Activated T-helper 17 cell treated with anti-CD3 and anti-CD28 coated beads, Interleukin-2, amount 50 U/mL, for 72 hours (primary cell): ENCODE data around the gene HBS1L. TPM values are rescaled to one million over a fixed set of nuclear protein-coding genes. Genes with fewer than 3 reads are reported as not detected.

Experiments used
- ATAC-seq: fragments of 150-1000 bp; cut with Tn5 transposase; replicated peaks from 2 replicates; pipeline ENCODE4 v1.10.0; 2021; ENCODE audit warnings: mild to moderate bottlenecking, moderate library complexity
- H3K27ac Mint-ChIP-seq: one replicate; pipeline ENCODE4 v1.8.0; 2022; ENCODE audit warnings: mixed read lengths
- H3K27me3 Mint-ChIP-seq: one replicate; pipeline ENCODE4 v1.8.0; 2022; ENCODE audit warnings: mixed read lengths
- H3K36me3 Mint-ChIP-seq: one replicate; pipeline ENCODE4 v1.8.0; 2022; ENCODE audit warnings: low read depth, mild to moderate bottlenecking, mixed read lengths
- H3K4me1 Mint-ChIP-seq: one replicate; pipeline ENCODE4 v1.8.0; 2022; ENCODE audit warnings: mixed read lengths
- H3K4me3 Mint-ChIP-seq: one replicate; pipeline ENCODE4 v1.8.0; 2022; ENCODE audit warnings: mild to moderate bottlenecking, mixed read lengths
- H3K9me3 Mint-ChIP-seq: one replicate; pipeline ENCODE4 v1.8.0; 2022; ENCODE audit warnings: mixed read lengths
- total RNA-seq, 2 donors: library from RNA; stranded (reverse); gene quantifications; one replicate each; pipeline ENCODE4 v1.2.3, GENCODE V29; 2022

The HBS1L gene
- total RNA-seq, result 100 to 1,000 TPM; 149 to 167 TPM

DNA sequence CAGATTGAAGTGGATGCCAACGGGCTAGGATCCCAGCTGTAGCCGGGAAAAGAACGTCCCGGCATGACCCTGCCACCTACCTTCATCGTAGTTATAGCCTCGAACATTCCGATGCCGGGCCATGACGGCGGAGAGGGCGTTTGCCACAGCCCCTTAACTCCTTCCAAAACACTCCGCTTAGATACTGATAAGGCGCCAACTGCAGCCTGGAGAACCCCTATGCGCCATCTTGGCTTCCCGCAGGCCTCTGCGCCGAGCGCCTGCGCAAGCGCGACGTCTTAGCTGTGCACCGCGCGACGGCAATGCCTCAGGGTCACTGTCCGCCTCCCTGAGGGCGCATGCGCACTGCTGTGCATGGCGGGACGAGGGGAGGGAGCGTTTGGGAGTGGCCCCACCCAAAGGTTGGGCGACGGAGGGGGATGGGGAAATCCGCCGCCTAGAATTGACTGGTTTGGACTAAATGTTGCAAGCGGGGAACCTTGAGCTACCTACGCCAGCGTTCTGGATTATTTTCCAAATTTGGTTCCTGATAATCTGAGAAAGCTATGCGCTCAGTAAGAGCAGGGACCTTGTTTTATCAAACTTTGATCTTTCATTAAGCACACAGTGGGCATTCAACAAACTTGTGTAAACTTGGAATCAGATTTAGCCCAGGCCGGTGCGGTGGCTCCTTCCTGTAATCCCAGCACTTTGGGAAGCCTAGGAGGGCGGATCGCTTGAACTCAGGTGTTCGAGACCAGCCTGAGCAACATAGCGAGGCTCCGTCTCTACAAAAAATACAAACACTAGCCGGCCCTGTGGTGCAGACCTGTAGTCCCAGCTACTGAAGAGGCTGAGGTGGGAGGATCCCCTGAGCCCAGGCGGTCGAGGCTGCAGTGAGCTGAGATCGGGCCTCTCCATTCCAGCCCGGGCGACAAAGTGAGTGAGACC lies at the start of gene HBS1L:
TSS of gene HBS1L (minus strand) at position 254 of the 930 bp plus-strand sequence. CDS start at position 123, 131 bp downstream.
- Mint-ChIP-seq H3K27ac (peak within 1 kb of the TSS; percentile 97), H3K27me3 (no peaks in the 10 kb centered on the region), H3K4me1 (peaks cover 16% of the 10 kb centered on the region), H3K36me3 (peaks cover 45% of the 10 kb centered on the region), H3K4me3 (peak within 1 kb of the TSS; percentile 93), H3K9me3 (no peaks in the 10 kb centered on the region)
- peak; percentile 98 for ATAC-seq

DNA sequence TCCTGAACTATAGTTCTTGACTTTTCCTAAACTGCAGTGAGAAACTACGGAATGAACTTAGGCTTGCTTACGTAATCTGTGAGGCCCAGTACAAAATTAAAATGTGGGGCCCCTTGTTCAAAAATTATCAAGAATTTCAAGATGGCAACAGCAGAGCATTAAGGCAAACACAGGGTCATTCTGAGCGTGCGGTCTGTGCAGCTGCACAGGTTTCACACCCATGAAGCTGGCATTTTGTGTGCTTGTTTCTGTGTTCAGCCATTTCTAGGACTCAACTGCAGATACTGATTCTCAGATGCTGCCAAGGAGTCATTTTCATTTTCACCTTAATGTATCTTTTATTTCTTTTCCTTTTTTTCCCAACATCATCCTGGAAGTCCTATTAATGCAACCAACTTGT lies 49.6 kb upstream of the HBS1L start:
- Mint-ChIP-seq H3K36me3 (no peaks in the 10 kb centered on the region), H3K9me3 (no peaks in the 10 kb centered on the region), H3K27ac (no peak overlapping the region), H3K4me1 (peaks cover 16% of the 10 kb centered on the region), H3K27me3 (no peaks in the 10 kb centered on the region), H3K4me3 (no peak overlapping the region)
- no peak for ATAC-seq

- Mint-ChIP-seq H3K9me3 (no peaks in the 10 kb centered on the region), H3K27ac (no peak overlapping the region), H3K4me1 (peaks cover 16% of the 10 kb centered on the region), H3K27me3 (no peaks in the 10 kb centered on the region), H3K36me3 (no peaks in the 10 kb centered on the region), H3K4me3 (no peak overlapping the region)
- no peak for ATAC-seq
Measured at GRCh38 chr6:135102191-135102590, 47.6 kb upstream of the HBS1L start.

GRCh38 chr6:135097172-135097571 lies 42.5 kb upstream of the HBS1L start:
- no peak overlapping the region for H3K4me3 Mint-ChIP-seq
- no peaks in the 10 kb centered on the region for H3K27me3 Mint-ChIP-seq
- no peaks in the 10 kb centered on the region for H3K9me3 Mint-ChIP-seq
- H3K27ac Mint-ChIP-seq, result no peak overlapping the region
- peaks cover 6% of the 10 kb centered on the region for H3K36me3 Mint-ChIP-seq
- peaks cover 14% of the 10 kb centered on the region for H3K4me1 Mint-ChIP-seq
- no peak for ATAC-seq

GRCh38 chr6:135096403-135097130 lies 41.9 kb upstream of the HBS1L start:
- no peaks in the 10 kb centered on the region for H3K27me3 Mint-ChIP-seq
- ATAC-seq, result no peak
- H3K4me3 Mint-ChIP-seq, result no peak overlapping the region
- peaks cover 6% of the 10 kb centered on the region for H3K36me3 Mint-ChIP-seq
- no peak overlapping the region for H3K27ac Mint-ChIP-seq
- no peaks in the 10 kb centered on the region for H3K9me3 Mint-ChIP-seq
- H3K4me1 Mint-ChIP-seq, result peaks cover 14% of the 10 kb centered on the region

- no peak overlapping the region for H3K4me3 Mint-ChIP-seq
- H3K4me1 Mint-ChIP-seq, result peaks cover 18% of the 10 kb centered on the region
- peaks cover 6% of the 10 kb centered on the region for H3K36me3 Mint-ChIP-seq
- no peak overlapping the region for H3K27ac Mint-ChIP-seq
- no peaks in the 10 kb centered on the region for H3K27me3 Mint-ChIP-seq
- no peak for ATAC-seq
- H3K9me3 Mint-ChIP-seq, result no peaks in the 10 kb centered on the region
Measured at GRCh38 chr6:135095716-135096115, 41.1 kb upstream of the HBS1L start.

DNA sequence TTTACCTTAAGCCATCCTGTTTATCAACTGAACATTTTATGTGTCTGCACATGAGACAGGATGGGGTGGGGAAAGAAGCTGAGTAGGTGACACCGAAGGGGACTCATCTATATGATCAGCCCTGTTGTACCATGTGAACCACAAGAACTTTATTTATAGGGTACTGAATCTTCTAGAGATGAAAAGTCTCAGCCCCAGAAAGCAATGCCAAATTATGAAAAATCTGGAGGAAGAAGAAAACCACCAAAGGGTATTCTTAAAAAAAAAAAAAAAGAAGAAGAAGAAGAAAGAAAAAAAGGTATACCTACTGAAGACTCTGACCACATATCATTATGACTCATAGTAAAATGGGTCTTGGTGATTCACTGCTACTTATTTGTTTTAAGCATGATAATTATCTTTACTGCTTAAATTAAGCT lies 39.8 kb upstream of the HBS1L start:
- H3K27ac Mint-ChIP-seq, result peak overlapping the region; percentile 97
- H3K36me3 Mint-ChIP-seq, result peaks cover 6% of the 10 kb centered on the region
- H3K9me3 Mint-ChIP-seq, result no peaks in the 10 kb centered on the region
- peak overlapping the region; percentile 56 for H3K4me3 Mint-ChIP-seq
- H3K4me1 Mint-ChIP-seq, result peaks cover 26% of the 10 kb centered on the region
- no peaks in the 10 kb centered on the region for H3K27me3 Mint-ChIP-seq
- ATAC-seq, result peak; percentile 85

GRCh38 chr6:135093578-135093977 lies 39.0 kb upstream of the HBS1L start:
- Mint-ChIP-seq H3K27ac (no peak overlapping the region), H3K27me3 (no peaks in the 10 kb centered on the region), H3K4me3 (no peak overlapping the region), H3K4me1 (peaks cover 31% of the 10 kb centered on the region), H3K9me3 (no peaks in the 10 kb centered on the region), H3K36me3 (peaks cover 6% of the 10 kb centered on the region)
- ATAC-seq, result no peak

- H3K27me3 Mint-ChIP-seq, result no peaks in the 10 kb centered on the region
- no peaks in the 10 kb centered on the region for H3K9me3 Mint-ChIP-seq
- H3K4me1 Mint-ChIP-seq, result peaks cover 39% of the 10 kb centered on the region
- peaks cover 10% of the 10 kb centered on the region for H3K36me3 Mint-ChIP-seq
- peak overlapping the region; percentile 62 for H3K27ac Mint-ChIP-seq
- H3K4me3 Mint-ChIP-seq, result no peak overlapping the region
- ATAC-seq, result no peak
Measured at GRCh38 chr6:135092724-135093123, 38.1 kb upstream of the HBS1L start.

DNA sequence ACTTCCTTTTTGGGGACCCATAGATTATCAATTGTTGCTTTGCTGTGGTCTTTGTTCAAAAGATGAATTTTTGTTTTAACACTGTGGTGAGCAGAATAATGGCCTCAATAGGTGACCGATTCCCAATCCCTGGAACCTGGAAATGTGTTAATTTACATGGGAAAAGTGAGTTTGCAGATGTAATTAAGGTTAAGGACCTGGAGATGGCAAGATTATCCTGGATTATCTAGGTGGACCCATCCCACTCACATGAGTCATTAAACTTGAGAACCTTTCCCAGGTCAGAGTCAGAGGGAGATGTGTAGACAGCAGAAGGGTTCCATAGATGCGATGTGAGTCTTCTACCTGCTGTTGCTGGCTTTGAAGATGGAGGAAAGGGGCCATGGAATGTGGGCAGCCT lies 36.2 kb upstream of the HBS1L start:
- H3K4me3 Mint-ChIP-seq, result peak overlapping the region; percentile 76
- peaks cover 14% of the 10 kb centered on the region for H3K36me3 Mint-ChIP-seq
- no peak for ATAC-seq
- peaks cover 58% of the 10 kb centered on the region for H3K4me1 Mint-ChIP-seq
- H3K27ac Mint-ChIP-seq, result peak overlapping the region; percentile 91
- H3K27me3 Mint-ChIP-seq, result no peaks in the 10 kb centered on the region
- H3K9me3 Mint-ChIP-seq, result no peaks in the 10 kb centered on the region

GRCh38 chr6:135089901-135090300 lies 35.3 kb upstream of the HBS1L start:
- no peaks in the 10 kb centered on the region for H3K27me3 Mint-ChIP-seq
- H3K4me1 Mint-ChIP-seq, result peaks cover 61% of the 10 kb centered on the region
- no peaks in the 10 kb centered on the region for H3K9me3 Mint-ChIP-seq

DNA sequence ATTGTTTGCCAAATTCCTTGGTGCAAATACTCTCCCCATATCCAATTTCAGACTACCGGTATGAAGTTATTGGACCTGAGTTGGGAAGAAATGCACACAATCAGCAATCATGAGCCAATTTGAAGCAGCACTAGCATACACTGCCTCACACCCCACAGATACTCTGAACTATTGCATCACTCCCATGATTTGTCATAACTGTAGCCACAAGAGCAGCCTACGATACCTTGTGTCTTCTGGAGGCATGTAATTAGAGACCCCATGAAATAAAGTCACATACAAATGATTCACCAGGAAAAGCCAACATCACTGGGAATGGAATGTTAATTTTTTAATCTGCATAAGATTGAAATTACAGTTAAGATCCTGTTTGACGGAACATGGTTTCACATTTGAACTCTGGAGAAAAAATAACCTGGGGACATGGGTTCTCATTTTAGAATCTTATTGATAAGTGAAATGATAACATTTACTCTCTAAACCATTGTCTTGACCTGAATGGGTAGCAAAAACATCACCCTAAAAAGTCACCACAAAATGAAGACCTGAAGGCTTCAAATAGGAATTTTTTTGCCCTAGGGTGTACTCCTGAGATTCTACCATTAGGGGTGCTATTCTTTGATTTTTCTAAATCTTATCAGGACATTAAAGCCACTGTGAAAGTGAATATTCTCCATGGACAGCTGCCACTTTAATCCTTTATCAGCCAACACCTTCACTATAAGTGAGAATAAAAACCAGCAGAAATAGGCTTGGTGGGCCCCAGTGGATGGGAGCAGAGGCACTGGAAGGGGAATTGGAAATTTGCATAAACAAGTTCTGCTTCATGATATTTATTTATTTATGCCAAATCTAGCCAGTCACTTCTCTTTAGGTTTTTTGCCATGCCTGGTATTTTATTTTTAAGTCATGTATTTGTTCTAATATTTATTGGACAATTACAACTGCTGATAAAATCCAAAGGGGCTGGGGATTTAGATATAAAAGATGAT lies 34.5 kb upstream of the HBS1L start:
- Mint-ChIP-seq H3K36me3 (peaks cover 8% of the 10 kb centered on the region), H3K4me3 (peak overlapping the region; percentile 76), H3K27ac (peak overlapping the region; percentile 91), H3K27me3 (no peaks in the 10 kb centered on the region), H3K4me1 (peaks cover 61% of the 10 kb centered on the region), H3K9me3 (no peaks in the 10 kb centered on the region)
- ATAC-seq, result peak; percentile 81

More at GRCh38 chr6:135089901-135090300, 35.3 kb upstream of the HBS1L start:
- Mint-ChIP-seq H3K36me3 (peaks cover 14% of the 10 kb centered on the region), H3K4me3 (peak overlapping the region; percentile 76), H3K27ac (peak overlapping the region; percentile 91)
- no peak for ATAC-seq

- Mint-ChIP-seq H3K4me3 (peak overlapping the region; percentile 76), H3K4me1 (peaks cover 59% of the 10 kb centered on the region), H3K27ac (peak overlapping the region; percentile 91), H3K27me3 (no peaks in the 10 kb centered on the region), H3K9me3 (no peaks in the 10 kb centered on the region), H3K36me3 (peaks cover 8% of the 10 kb centered on the region)
- ATAC-seq, result peak; percentile 15
Measured at GRCh38 chr6:135088281-135088680, 33.7 kb upstream of the HBS1L start.

DNA sequence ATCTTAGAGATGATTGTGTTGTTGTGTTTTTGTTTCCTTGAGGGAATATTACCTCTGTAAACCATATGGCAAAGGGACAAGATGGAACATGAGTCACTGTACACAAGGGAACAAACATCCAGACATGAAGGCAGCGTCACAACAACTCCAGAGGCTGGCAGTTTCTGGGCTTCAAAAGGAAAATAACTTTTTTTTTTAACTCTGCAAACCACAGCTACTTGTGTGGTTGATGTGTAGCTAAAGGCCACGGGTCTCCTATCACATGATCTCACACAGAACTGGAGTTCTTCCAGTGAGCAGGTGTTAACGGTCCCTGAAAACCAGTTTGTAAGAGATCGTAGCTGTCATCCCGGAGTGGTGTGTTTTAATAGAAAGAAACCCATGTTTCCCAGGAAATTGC lies 33.2 kb upstream of the HBS1L start:
- Mint-ChIP-seq H3K36me3 (peaks cover 8% of the 10 kb centered on the region), H3K4me3 (peak overlapping the region; percentile 76), H3K9me3 (no peaks in the 10 kb centered on the region), H3K27ac (peak overlapping the region; percentile 91), H3K4me1 (peaks cover 56% of the 10 kb centered on the region), H3K27me3 (no peaks in the 10 kb centered on the region)
- ATAC-seq, result peak; percentile 40
